Stimulated activated CD4-positive, alpha-beta T cell treated with anti-CD3 and anti-CD28 coated beads, Interleukin-2, amount 100 ng/mL, for 4 hours (primary cell): ENCODE data around the gene PDIA6.

Experiments used
- DNase-seq: peaks from one replicate; pipeline ENCODE4 v3.0.0-alpha.2; 2020; ENCODE audit warnings: low read depth

Gene PDIA6, protein sequence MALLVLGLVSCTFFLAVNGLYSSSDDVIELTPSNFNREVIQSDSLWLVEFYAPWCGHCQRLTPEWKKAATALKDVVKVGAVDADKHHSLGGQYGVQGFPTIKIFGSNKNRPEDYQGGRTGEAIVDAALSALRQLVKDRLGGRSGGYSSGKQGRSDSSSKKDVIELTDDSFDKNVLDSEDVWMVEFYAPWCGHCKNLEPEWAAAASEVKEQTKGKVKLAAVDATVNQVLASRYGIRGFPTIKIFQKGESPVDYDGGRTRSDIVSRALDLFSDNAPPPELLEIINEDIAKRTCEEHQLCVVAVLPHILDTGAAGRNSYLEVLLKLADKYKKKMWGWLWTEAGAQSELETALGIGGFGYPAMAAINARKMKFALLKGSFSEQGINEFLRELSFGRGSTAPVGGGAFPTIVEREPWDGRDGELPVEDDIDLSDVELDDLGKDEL

DNA sequence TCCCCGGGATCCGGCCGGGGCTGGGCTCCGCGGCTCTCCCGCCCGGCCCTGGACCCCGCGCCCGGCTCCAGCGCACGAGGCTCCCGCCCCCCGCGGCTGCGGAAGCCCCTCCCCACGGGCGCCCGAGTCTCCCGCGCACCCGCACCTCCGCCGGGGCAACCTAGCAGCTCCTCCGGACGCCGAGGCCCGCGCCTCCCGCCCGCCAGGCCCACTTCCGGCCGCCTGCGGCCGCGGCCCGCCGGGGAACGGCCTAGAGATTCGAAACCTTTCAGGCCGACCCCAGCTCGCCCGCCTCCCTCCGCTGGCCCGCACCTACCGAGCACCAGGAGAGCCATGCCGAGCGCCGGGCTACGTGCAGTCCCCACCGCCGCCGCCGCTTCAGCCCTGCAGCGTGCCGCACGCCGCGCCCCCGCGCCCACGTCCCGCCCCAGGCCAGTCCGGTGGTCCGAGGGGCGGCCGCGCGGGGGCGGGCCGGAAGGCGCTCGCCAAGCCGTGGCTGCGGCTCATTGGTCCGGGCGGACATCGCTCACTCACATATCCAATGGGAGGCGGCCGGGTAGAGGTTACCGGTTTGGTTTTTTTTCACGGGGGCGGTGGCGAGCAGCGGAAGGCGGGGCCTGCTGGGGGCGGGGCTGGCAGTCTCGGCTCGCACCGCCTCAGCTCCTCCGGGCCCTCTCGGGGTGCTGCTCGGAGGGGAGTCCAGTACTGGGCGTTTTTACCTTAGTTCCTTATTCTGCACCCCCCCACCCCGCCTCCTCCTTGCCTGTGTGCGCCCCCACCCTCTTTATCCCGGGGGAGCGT lies at the start of gene PDIA6:
TSS of gene PDIA6 (minus strand) at position 424 of the 801 bp plus-strand sequence. CDS start at position 335, 89 bp downstream.
- DNase-seq, result peak; percentile 90

DNA sequence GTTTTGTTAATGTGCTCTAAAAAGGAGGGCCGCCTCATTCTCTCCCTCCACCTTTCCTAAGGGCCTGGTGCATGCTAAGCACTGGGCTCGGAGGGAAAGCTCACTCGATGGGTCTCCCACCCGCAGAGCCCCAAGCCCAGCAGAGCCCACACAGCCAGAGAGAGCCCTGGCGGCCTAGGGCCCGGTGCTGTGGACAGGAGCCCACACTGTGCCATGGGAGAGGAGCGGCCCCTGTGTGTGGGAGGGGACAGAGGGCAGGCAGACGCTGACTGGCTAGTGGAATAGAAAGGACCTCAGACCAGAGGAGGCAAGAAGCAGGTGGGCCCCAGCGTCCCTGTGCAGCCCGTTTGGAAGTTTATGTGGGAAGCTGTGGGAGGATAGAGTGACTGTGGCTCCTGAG lies 49.7 kb upstream of the PDIA6 start:
- DNase-seq, result no peak

DNA sequence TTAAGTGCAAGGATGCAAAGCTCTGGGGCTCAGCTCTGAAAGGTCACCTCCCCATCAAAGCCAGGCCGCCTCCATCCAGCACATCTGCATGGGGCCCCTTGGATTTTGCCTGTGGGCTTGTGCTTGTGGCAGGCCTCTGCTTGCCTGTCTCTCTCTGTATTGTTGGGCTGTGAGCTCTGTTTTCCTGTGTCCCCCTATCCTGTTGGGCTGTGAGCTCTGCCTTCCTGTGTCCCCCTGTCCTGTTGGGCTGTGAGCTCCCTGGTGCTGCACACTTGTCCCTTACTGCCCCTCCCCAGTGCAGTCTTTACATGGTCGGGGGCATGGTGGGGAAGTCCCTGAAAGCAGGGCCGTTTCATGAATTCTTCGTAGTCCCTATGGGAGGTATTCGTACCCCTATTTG lies 49.2 kb upstream of the PDIA6 start:
- no peak for DNase-seq

DNA sequence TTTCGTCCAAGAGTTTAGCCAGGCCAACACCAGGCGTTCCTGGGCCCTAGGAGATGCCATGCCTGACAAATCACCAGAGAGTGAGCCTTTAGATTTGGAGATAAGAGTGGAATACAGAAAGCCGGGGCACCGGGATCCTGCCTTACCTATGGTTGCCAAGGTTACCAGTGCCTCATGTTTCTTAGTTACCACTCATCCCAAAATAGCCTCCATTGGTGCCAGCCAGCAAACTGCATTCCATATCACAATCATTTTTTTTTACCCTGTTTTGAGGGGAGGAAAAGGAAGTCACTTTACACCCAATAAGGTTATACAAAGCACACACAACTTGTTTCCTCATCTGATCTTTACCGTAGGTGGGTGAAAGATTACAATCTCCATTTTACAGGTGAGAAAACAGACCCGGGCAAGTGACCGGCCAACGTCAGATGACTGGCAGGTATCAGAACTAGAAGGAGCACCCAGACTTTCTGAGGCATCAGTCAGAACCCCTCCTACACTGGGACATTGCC lies 48.3 kb upstream of the PDIA6 start:
- DNase-seq, result no peak

DNA sequence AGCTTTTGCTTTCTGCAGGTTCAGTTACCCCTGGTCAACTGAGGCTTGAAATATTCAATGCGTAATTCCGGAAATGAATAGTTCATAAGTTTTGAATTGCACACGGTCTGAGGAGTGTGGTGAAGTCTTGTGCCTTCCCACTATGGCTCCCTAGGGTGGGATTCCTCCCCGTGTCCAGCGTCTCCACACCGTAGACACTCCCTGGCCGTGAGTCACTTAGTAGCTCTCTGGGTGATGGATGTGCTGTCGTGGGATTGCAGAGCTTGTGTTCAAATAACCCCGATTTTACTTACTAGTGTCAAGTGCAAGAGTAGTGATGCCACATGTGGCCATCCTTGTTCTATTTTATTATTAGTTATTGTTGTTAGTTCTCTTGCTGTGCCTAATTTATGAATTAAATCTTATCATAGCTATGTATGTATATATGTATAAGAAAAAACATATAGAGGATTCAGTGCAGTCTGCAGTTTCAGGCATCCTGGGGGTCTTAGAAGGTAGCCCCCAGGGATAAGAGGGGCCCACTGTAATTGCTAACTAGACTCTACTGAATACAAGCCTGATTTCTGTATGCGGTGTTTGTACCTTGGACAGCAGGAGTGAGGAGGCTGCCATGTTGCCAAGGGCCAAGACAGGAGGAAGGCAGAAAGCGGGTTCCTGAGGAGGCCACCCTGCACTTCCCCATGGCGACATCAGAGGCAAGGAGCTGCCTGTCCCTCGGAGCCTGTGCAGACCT lies 47.7 kb upstream of the PDIA6 start:
- no peak for DNase-seq

DNA sequence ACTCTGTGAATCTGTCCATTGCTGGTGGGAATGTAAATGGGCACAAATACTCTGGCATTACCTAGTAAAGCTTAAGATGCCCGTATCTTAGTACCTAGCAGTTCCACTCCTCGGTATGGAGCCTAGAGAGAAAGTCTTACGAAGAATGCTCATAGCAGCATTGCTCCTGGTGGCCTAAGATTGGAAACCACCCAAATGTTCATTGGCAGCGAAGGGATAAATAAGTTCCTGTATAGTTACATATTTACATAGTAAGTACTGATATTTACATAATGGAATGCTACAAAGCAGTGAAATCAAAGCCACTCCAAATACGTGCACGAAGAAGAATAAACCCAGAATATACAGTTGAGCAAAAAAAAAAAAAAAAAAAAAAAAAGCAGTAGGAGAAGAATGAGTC lies 46.7 kb upstream of the PDIA6 start:
- DNase-seq, result no peak

DNA sequence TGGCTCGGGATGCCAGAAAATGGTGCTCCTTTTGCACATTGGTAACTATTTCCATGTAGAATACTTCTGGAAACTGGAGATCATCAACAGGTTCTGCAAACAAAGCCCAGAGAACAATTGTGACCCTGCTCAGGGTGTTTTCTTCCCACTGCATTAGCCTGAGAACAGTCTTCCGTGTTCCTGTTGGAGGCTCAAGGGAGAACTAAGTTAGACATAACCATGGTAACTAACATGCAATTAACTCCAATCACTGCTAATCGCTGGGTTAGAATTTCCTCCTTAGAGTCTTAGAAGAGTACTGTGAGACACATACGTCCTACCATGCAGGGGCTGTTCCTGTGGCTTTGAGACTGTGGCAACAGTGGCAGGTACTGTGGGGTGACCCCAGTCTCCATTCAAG lies 36.0 kb upstream of the PDIA6 start:
- no peak for DNase-seq

DNA sequence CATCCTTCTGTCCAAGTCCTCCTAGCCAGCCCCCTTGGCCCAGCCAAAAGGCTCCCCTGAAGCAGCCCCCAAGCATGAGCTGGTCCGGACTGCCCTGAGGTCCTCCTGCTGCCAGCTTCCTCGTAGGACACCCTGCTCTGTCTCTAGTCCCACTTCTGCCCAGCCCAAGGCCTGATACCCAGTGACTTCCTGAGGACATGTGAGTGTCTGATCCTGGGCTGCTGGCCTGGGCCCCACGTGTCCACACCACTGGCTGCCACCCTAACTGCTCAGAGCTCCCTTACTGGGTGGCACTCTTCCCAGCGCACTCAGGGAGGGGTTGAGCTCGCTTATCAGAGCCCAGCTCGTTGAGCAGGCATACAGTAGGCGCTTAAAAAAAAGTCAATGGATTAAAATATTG lies 34.4 kb upstream of the PDIA6 start:
- no peak for DNase-seq

DNA sequence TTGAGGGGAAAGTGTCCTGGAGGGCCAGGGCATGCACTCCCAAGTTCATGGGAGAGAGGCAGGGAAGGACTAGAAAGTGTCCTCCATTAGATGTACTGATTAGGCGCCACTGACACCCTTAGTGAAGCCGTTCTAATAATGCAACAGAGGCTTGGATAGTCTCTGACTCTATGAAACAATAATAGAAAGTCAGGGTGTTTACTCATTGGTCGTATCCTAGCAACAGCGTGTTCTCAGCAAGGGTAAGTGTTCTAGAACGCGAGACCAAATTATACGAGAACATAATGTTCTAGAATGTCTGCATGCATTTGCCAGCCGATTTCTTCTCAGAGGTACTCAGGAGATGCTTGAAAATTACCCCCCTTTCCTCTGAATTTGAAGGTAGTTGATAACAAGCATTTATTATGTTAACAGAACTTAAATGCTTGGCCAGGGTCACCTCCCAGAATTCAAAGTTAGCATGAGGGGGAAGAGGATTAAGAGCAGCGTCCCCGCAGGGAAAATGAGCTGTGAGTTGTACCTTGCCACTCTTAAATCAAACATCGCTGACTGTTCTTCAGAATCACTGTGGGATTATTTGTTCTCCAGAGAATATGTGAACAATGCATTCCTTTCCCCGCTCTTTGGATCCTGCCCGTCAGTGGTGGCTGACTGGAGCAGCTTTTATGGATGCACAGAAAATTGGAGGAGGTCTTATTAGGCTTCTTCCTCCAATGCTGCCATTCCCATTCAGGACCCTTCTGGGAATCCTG lies 33.7 kb upstream of the PDIA6 start:
- no peak for DNase-seq

DNA sequence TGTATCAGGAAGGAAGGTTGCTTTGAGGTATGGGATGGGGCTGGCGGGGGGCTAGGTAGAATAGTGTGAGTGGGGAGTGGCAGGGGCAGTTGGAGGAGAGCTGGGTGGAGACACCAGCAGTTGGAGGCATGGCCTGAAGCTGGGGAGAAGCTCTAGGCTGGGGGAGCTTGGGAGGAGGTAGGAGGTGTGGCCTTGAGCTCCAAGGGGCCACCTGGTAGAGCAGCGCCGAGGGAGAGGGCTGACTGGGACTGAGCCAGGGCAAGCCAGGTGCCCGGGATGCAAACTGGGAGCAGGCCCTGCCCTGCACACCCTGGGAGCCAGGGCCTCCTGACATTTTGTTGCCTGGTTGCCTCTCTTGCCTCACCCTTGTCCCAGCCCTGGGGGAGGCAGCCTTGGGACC lies 33.1 kb upstream of the PDIA6 start:
- no peak for DNase-seq

DNA sequence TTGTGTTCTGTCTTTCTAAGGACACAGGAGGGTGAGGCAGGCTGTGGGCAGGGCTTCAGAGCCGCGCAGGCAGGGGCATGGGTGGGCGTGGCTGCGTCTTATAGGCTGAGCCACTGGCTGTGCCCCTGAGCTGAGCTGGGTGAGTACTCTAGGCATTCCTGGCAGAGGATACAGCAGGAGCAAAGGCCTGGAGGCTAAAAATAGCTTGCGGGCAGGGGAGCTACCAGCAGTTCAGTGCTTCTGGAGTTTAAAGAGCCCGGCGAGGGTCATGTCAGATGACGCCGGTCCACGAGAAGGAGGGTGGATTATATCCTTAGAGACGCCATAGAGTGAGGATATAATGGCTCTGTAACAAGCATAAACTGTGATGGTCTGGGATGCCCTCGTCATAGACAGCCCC lies 31.5 kb upstream of the PDIA6 start:
- no peak for DNase-seq

DNA sequence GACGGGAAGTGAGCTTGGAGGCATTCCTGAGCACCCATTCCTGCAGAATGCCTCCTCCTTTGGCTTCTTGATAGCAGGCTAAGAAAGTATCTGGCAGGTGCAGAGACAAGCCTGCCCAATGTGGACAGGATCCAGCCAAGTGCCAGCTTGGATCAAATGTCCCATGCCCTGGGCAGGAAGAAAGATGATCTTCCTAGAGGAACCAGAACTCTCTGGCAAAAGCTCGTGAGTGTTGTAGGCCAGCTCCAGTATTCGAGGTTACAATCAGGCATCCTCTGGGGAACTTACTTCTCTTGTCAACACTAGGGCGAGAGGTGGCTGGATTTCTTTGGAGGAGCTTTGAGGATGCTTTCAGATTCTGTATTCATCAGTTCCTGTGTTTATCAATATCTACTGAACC lies 29.9 kb upstream of the PDIA6 start:
- no peak for DNase-seq

DNA sequence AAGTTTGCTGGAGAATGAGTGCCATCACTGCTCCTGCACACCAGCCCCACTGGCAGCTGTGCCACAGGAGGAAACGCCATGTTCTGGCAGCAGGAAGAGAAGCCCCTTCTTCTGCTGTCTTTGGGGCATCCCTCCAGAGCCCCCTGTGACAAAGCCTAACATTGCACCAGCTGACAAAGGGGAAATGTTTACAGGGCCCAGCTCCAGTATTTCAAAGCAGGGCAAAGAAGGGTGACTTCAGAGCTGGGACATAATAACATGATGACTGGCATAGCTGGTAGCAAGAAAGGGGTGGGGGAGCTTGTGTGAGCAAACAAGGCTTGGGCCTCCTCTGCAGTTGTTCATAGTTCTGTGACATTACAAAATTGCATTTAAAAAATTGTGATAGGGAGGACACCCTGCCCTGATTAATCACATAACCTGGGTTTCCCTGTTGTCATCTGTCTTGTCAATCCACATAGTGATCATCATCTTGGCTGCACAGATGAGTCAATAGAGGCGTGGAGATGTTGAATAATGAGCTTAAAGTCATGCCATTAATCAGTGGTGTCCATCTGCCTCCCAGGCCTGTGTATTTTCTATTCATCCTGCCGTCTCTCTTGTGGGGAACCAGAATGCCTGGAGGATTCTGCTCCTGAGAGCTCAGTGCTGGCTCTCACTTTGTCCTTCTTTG lies 29.1 kb upstream of the PDIA6 start:
- DNase-seq, result no peak

DNA sequence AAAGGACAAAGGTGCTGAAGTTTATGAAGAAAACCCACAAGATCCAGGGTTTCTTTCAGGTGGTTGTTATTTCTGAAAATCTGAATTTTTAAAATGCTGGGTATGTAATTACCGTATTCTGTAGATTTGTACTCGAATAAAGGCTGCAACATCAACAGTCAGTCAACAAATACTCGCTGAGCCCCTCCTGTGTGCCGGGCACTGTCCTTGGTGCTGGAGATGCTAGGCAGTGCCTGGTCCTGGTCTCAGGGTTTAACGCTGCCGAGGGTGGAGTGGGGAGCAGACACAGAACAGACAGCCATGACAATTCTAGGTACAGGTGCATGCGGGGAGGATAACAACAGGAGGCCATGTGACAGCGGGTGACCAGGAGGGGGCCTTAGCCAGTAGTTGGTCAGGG lies 27.2 kb upstream of the PDIA6 start:
- no peak for DNase-seq

DNA sequence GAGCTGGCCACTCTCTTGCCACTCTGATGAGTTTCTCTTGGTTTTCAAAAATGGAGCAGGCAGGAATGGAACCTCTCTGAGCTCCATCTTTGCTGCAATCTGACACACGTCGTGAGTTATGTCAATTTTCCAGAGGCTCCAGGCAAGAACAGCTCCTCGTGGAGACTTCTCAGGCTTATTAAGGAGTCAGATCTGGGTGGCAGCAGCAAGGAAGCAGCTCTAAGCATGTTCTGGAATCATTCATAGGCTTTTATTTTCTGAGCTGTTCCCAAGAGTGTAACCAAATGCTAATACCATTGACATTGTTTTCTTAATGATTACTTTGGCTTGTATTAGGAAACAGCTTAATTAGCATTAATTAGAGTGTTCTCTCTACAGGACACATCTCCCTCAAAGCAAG lies 26.1 kb upstream of the PDIA6 start:
- no peak for DNase-seq

DNA sequence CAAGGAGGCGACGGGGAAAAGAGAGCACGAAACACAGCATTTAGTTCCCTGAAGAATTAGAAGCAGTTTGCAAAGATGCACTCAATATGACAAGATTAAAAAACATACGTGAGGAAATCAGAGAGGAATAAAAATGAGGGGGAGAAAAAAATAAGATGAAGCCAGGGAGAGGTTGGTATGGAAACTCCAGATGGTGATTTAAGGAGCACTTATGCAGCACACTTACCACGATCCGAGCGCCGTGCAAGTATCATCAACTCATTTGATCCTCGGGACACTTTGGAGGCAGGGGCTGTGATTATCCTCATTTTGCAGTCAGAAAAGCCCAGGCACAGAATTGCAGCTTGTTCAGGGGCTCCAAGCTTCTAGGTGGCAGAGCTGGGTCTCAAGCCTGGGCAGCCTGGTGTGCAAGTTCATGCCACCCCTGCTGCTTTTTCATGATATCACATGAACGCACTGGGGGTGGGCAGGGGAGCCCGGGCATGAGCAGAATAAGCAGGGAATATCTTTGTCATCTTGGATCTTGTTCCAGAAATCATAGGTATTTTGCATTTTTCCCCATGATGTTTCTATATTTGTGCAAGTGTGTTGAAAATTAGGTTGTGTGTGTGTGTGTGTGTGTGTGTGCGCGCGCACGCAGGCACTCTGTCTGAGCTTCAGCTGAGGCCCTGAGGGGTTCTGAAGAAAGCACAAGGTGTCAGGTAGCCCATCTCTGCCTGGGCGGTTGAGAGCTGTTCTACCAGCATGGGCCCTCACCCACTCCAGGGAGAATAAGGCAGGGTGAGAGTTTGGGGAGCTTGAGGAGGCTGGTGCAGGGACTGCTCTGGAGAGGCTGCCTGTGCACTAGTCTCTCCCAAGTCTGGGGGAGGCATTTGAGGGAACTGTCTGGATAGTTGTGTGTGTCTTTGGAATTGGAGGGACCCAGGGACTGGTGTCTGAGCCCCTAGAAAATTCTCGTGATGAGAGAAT lies 25.0 kb upstream of the PDIA6 start:
- no peak for DNase-seq

DNA sequence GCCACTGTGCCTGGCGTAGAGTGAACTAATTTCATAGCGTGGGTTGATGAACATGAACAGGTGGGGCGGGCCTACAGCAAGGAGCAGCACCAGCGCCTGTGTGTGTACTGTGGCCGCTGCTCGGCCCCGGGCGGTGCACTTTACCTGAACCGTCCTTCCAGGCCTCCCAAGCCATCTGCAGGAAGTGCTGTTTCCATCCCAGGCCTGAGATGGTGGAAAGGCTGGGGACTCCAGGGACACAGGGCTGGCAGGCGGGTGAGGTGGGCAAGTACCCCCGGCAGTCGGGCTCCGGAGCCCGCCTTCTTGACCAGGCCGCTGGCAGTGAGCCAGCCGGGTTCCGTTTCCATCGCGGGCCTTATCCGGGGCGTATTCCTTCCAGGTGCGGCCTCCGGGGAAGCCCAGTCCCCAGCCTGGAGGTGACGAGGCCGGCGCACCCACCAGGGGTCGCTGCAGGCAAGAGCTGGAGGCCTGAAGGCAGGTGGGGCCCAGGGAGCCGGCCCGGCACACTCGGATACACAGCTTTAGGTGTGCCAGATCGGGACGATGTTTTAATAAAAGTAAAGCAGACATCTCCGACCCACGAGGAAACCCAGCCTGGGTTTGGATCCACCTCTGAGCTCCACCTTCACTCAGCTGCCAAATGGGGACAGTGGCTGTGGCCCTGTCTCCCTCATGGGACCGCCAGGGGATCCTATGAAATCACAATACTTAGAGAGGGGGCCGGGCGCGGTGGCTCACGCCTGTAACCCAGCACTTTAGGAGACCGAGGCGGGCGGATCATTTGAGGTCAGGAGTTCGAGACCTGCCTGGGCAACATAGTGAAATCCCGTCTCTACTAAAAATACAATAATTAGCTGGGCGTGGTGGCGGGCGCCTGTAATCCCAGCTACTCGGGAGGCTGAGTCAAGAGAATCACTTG lies 22.7 kb upstream of the PDIA6 start:
- DNase-seq, result peak; percentile 62

DNA sequence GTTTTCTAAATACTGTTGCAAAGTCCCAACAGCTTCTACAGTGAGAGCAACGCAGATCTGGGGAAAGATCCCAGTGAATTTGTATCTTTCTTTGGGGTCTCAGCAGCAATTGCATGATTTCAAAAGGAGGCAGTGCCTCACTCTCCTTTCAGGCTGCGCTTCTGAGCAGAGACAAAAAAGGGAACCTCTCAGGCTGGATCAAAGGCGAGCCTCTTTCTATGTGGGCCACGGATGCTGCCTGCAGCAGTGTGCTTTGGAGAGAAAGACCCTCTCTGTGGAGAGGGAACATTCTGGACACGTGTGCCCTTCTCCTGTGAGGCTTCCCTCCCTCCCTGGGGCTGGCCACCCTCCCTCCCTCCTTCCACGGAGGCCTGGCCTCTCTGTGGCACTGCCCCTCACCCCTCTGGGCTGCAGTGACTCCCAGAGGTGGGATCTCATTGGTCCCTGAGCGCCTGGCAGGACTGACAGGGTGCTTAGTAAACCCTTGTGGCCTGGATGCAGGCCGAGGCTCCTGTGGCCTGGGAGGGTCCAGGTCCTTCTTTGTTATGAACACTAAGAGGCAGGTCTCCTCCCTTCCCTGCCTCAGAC lies 21.6 kb upstream of the PDIA6 start:
- no peak for DNase-seq
